HG02610 (cell line): Measurements from ENCODE around the gene ARMH3.

Experiments
- ATAC-seq: cut with Tn5 transposase; IDR thresholded peaks from one replicate; pipeline ENCODE4 v1.9.1; 2021; ENCODE audit warnings: mild to moderate bottlenecking, moderate library complexity; ENCODE audit not compliant: unreplicated experiment

Gene ARMH3

GRCh38 chr10:101838416-101838970 is 217.5 kb downstream of the ARMH3 start:
- ATAC-seq: no peak

GRCh38 chr10:101837748-101838147 is 218.2 kb downstream of the ARMH3 start:
- no peak for ATAC-seq

GRCh38 chr10:101835362-101835761 is 220.6 kb downstream of the ARMH3 start:
- ATAC-seq: no peak

- ATAC-seq: no peak
Observed at GRCh38 chr10:101834341-101834740, 221.6 kb downstream of the ARMH3 start.

- ATAC-seq: no peak
Observed at GRCh38 chr10:101833466-101833865, 222.5 kb downstream of the ARMH3 start.

- no peak for ATAC-seq
Observed at GRCh38 chr10:101832325-101832771, 223.6 kb downstream of the ARMH3 start.

GRCh38 chr10:101831169-101831811 is 224.7 kb downstream of the ARMH3 start:
- ATAC-seq: no peak

GRCh38 chr10:101830322-101831168 is 225.4 kb downstream of the ARMH3 start:
- peak; percentile 52 for ATAC-seq

GRCh38 chr10:101829561-101830315 is 226.2 kb downstream of the ARMH3 start:
- ATAC-seq: peak; percentile 13

GRCh38 chr10:101828766-101829551 is 227.0 kb downstream of the ARMH3 start:
- ATAC-seq: no peak

- no peak for ATAC-seq
Observed at GRCh38 chr10:101827919-101828600, 227.9 kb downstream of the ARMH3 start.

GRCh38 chr10:101826852-101827434 is 229.0 kb downstream of the ARMH3 start:
- ATAC-seq: no peak

- ATAC-seq: no peak
Observed at GRCh38 chr10:101824736-101825135, 231.2 kb downstream of the ARMH3 start.

- peak; percentile 16 for ATAC-seq
Observed at GRCh38 chr10:101818872-101819633, 236.9 kb downstream of the ARMH3 start.

- peak; percentile 87 for ATAC-seq
Observed at GRCh38 chr10:101818119-101818871, 237.7 kb downstream of the ARMH3 start, which contains the start of gene OGA. Gene OGA, minus strand, starts transcription at chr10:101818444. Its CDS starts 422 bp downstream, at chr10:101818022.

GRCh38 chr10:101817337-101818118 is 238.4 kb downstream of the ARMH3 start:
- ATAC-seq: no peak

GRCh38 chr10:101816913-101817336 is 239.0 kb downstream of the ARMH3 start:
- ATAC-seq: no peak
